ENCODE results near the gene COMMD3. TPM values are rescaled to one million over a fixed set of nuclear protein-coding genes. Genes with fewer than 3 reads are reported as not detected.

COMMD3 gene
- total RNA-seq, 1 experiment from 2014 or later, result 2.4 TPM

GRCh38 chr10:22325272-22326144 is 9.3 kb downstream of the COMMD3 start:
- Histone ChIP-seq H4K8ac (replicated peaks; ENCODE audit: insufficient read length, low read depth, low read length) (no peak overlapping the region), H4K91ac (ENCODE audit: insufficient read length, low read depth, low read length) (no peak overlapping the region), H2BK120ac (ENCODE audit: low read depth, low read length, poor library complexity, severe bottlenecking) (no peak overlapping the region), H4K5ac (ENCODE audit: insufficient read length, low read depth, low read length) (no peak overlapping the region), H3K4me1 (ENCODE audit: insufficient read depth, low read length) (peaks cover 5% of the 10 kb centered on the region; the same call in 1 of the 2 replicates), H3K4ac (ENCODE audit: low read depth, low read length) (no peak overlapping the region), H3T11ph (ENCODE audit: low read length) (no peak overlapping the region), H2AK5ac (ENCODE audit: insufficient read length, low read length) (no peak overlapping the region), H3K14ac (ENCODE audit: insufficient read depth, low read length) (no peak overlapping the region), H2BK5ac (ENCODE audit: insufficient read length, low read length) (no peak overlapping the region), H2BK20ac (ENCODE audit: low read depth, low read length, poor library complexity, severe bottlenecking) (no peak overlapping the region), H3K9ac (ENCODE audit: extremely low read depth, insufficient read length, low read length) (no peak overlapping the region), H3K27me3 (ENCODE audit: insufficient read depth, low read length) (peaks cover 41% of the 10 kb centered on the region), H2BK15ac (ENCODE audit: low read depth, low read length) (no peak overlapping the region), H3K4me2 (ENCODE audit: insufficient read depth, insufficient read length, low read length) (peak overlapping the region; percentile 81), H3K27ac (ENCODE audit: insufficient read length, low read depth, low read length) (no peak overlapping the region), H3K18ac (ENCODE audit: insufficient read length, low read depth, low read length) (no peak overlapping the region), H3K23ac (ENCODE audit: insufficient read length, low read depth, low read length) (no peak overlapping the region), H3K9me3 (ENCODE audit: control insufficient read depth, low read depth, low read length) (no peaks in the 10 kb centered on the region), H4K20me1 (ENCODE audit: control insufficient read depth, insufficient read depth, insufficient read length) (no peaks in the 10 kb centered on the region), H3K79me1 (ENCODE audit: insufficient read depth, low read depth, low read length, poor library complexity, severe bottlenecking) (no peaks in the 10 kb centered on the region), H3K56ac (ENCODE audit: insufficient read length, low read depth, low read length) (no peak overlapping the region), H3K23me2 (ENCODE audit: insufficient read length, low read depth, low read length, poor library complexity, severe bottlenecking) (peaks cover 5% of the 10 kb centered on the region), H3K79me2 (ENCODE audit: insufficient read depth, low read length) (no peaks in the 10 kb centered on the region), H2AFZ (ENCODE audit: low read length) (no peak overlapping the region), H2BK12ac (ENCODE audit: insufficient read length, low read depth, low read length) (no peak overlapping the region)
- no CpG with 5 or more reads among the region's 92 CpGs for WGBS (ENCODE audit: extremely low coverage, insufficient read length, low lambda C conversion rate)
- no peak for TF ChIP-seq CTCF (conservative IDR thresholded peaks at IDR 0.05)
- Mint-ChIP-seq H3K27ac (no peak overlapping the region; a peak in 1 of 7 replicates), H3K4me1 (peaks cover 31 to 37% of the 10 kb centered on the region in 2 experiments), H3K36me3 (ENCODE audit: insufficient read depth in 1 of 3, low read depth in 3 of 3) (peaks cover 0 to 5% (median 1%) of the 10 kb centered on the region in 3 experiments; a peak in 3 of 7 replicates), H3K4me3 (peak overlapping the region; percentile 67 to 84), H3K27me3 (ENCODE audit: low read depth) (peaks cover 80% of the 10 kb centered on the region), H3K9me3 (peaks cover 3 to 4% of the 10 kb centered on the region in 2 experiments; a peak in 2 of 5 replicates)
- peak; percentile 86 for DNase-seq

Data from H9 (cell line).